IPS-15b (cell line): Measurements from ENCODE around the gene MFAP1.
A peak's percentile ranks its signal among the peaks of the same experiment; 100 is the strongest.

Experiments used
- H3K27me3 ChIP-seq: one replicate; pipeline ENCODE4 v1.6.1; 2013; ENCODE audit warnings: low read length; ENCODE audit not compliant: control insufficient read depth, insufficient read depth
- H3K36me3 ChIP-seq: one replicate; pipeline ENCODE4 v1.6.1; 2013; ENCODE audit warnings: low read length; ENCODE audit not compliant: control insufficient read depth, insufficient read depth
- H3K4me1 ChIP-seq: one replicate; pipeline ENCODE4 v1.6.1; 2013; ENCODE audit warnings: mild to moderate bottlenecking, low read length; ENCODE audit not compliant: control insufficient read depth, insufficient read depth
- H3K4me3 ChIP-seq: one replicate; pipeline ENCODE4 v1.5.1; 2013; ENCODE audit warnings: low read depth, low read length
- H3K9ac ChIP-seq: one replicate; pipeline ENCODE4 v1.6.1; 2013; ENCODE audit warnings: low read depth, mild to moderate bottlenecking, low read length
- H3K9me3 ChIP-seq: one replicate; pipeline ENCODE4 v1.6.1; 2013; ENCODE audit warnings: mild to moderate bottlenecking, low read length; ENCODE audit not compliant: control insufficient read depth, insufficient read depth

Gene MFAP1

GRCh38 chr15:43792761-43793476 lies 31.6 kb downstream of the MFAP1 start:
- Histone ChIP-seq H3K9ac (peak overlapping the region; percentile 98), H3K36me3 (peaks cover 31% of the 10 kb centered on the region), H3K4me3 (peak overlapping the region; percentile 97), H3K4me1 (peaks cover 28% of the 10 kb centered on the region), H3K27me3 (no peaks in the 10 kb centered on the region), H3K9me3 (no peaks in the 10 kb centered on the region)

- peak within 1 kb of the TSS; percentile 97 for H3K4me3 ChIP-seq
- peaks cover 28% of the 10 kb centered on the region for H3K4me1 ChIP-seq
- peaks cover 29% of the 10 kb centered on the region for H3K36me3 ChIP-seq
- no peaks in the 10 kb centered on the region for H3K9me3 ChIP-seq
- H3K9ac ChIP-seq, result peak within 1 kb of the TSS; percentile 98
- H3K27me3 ChIP-seq, result no peaks in the 10 kb centered on the region
These were observed 32.3 kb downstream of the MFAP1 start, which contains the start of gene SERF2 for GRCh38 chr15:43791993-43792760. Gene SERF2 (plus strand): TSS chr15:43792320. CDS start chr15:43792377, 57 bp downstream.

DNA sequence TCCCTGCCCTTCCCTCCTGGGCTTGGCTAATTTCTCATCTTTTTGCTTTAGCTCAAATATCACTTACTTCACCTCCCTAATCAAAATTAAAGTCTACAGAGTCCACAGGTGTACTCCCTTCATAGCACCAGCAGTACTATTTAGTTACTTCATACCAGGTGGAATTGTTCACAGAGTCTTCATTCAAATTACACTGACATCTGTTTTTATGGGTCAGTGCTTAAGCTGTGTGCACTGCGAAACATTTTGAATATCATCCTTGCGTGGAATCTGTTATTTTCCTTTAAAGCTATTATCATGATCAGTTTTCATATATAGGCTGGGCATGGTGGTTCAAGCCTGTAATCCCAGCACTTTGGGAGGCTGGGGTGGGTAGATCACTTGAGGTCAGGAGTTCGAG lies 35.1 kb downstream of the MFAP1 start:
- Histone ChIP-seq H3K27me3 (no peaks in the 10 kb centered on the region), H3K36me3 (peaks cover 15% of the 10 kb centered on the region), H3K9me3 (no peaks in the 10 kb centered on the region), H3K4me3 (no peak overlapping the region), H3K4me1 (peaks cover 8% of the 10 kb centered on the region), H3K9ac (no peak overlapping the region)

DNA sequence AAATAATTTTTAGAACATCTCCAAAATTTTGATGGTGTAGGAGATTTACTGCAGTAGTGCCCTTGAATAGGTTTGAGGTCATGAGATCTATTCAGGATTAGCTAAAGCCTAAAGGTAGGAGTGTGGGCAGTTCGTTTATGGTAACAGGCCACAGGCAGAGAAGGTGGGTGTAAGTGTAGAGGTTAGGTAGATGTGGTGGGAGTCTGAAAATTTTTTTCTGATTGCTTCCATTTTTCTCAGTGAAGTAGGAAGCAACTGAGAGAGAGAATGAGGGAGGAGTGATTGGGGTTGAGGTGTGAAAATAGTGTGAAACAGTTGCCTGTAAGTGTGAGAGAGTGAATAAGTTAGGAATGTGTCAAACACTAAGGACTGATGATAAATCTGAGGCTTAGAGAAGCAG lies 45.5 kb downstream of the MFAP1 start:
- Histone ChIP-seq H3K36me3 (no peaks in the 10 kb centered on the region), H3K4me1 (peaks cover 9% of the 10 kb centered on the region), H3K9ac (no peak overlapping the region), H3K9me3 (no peaks in the 10 kb centered on the region), H3K4me3 (no peak overlapping the region), H3K27me3 (no peaks in the 10 kb centered on the region)

- Histone ChIP-seq H3K36me3 (peaks cover 5% of the 10 kb centered on the region), H3K9ac (peak overlapping the region; percentile 47), H3K27me3 (no peaks in the 10 kb centered on the region), H3K9me3 (no peaks in the 10 kb centered on the region), H3K4me1 (peaks cover 9% of the 10 kb centered on the region), H3K4me3 (peak overlapping the region; percentile 83)
These were observed 47.1 kb downstream of the MFAP1 start for GRCh38 chr15:43777267-43777914.

GRCh38 chr15:43776718-43777266 lies 47.7 kb downstream of the MFAP1 start, which contains the start of gene ELL3:
Gene ELL3 (minus strand): TSS chr15:43776966. CDS start chr15:43776901, 65 bp downstream.
- H3K4me3 ChIP-seq, result peak within 1 kb of the TSS; percentile 83
- H3K9me3 ChIP-seq, result no peaks in the 10 kb centered on the region
- no peaks in the 10 kb centered on the region for H3K27me3 ChIP-seq
- H3K9ac ChIP-seq, result peak within 1 kb of the TSS; percentile 47
- peaks cover 9% of the 10 kb centered on the region for H3K36me3 ChIP-seq
- peaks cover 9% of the 10 kb centered on the region for H3K4me1 ChIP-seq

DNA sequence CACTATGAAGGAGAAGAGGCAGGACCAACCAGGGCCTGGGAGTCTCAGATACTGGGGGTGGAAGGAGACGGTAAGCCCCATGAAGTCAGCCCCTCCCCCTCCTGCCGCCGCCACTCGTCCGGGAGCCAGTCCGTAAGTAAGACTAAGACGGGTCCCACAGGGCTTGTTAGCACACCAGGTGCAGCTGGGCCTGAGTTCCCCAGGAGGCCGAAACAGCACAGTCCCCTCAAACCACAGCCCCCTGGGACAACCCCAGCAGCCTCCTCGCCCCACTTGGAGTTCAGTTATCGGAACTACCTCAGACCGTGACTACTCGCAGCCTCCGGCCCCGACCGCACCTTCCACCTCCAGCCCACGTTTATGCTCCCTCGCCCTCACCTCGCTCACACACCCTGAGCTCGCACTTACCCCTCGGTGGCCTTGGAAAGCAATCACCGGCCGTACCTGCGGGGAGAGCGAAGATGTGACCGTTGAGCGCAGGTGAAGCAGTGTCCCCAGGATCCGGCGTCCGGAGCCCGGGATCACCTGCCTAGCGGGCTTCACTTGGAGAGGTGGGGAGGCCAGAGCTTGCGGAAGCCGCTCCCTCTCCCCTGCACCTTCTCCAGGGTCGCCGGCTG lies 48.3 kb downstream of the MFAP1 start:
- no peak overlapping the region for H3K9ac ChIP-seq
- H3K4me3 ChIP-seq, result peak overlapping the region; percentile 83

DNA sequence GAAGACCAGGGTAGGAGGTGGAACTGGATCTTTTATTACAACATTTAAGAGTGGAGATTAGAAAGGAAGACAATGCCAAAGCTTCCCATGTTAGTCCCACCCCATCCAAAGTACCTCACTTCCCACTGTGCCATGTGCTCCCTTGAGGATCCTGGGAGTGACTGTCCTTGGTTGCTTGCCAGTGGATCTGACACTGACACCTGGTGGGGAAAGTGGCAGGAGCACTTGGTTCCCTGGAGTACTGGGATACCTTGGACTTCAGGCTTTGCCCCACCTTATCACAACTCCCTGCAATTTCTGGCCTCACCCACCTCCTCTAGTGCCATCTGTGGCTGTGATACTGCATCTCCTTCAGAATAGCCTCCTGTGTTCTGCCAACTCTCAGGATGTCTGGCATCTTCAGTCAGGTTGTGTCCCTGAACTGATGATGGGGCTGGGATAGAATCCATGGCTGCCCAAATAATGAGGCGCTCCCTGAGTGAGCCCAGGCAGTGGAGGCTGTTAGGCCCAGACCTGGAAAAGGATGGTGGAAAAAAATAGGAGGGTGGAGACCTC lies 49.0 kb downstream of the MFAP1 start:
- H3K9me3 ChIP-seq, result no peaks in the 10 kb centered on the region
- H3K4me1 ChIP-seq, result peaks cover 9% of the 10 kb centered on the region
- H3K4me3 ChIP-seq, result peak overlapping the region; percentile 83
- H3K36me3 ChIP-seq, result peaks cover 16% of the 10 kb centered on the region
- no peaks in the 10 kb centered on the region for H3K27me3 ChIP-seq
- no peak overlapping the region for H3K9ac ChIP-seq

More for the DNA sequence above, 48.3 kb downstream of the MFAP1 start:
- Histone ChIP-seq H3K4me1 (peaks cover 9% of the 10 kb centered on the region), H3K9me3 (no peaks in the 10 kb centered on the region), H3K36me3 (peaks cover 14% of the 10 kb centered on the region), H3K27me3 (no peaks in the 10 kb centered on the region)

DNA sequence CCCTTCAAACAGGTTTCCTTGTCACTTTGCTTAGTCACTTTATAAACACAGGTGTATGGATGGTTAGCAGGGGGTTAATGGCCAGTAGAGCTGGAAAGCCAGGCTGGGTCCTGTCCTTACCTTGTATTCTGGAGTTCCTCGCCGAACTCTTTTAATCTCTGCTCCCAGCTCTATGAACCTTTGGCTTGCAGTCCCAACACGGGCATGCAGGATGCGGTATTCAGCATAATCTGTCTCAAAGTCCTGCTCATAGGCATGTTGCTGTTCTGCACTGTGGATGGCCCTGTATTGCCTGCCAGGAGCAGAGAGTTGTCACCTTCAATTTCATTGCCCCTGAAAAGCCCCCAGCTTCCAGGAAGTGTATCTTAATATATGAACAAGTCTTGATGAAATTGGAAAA lies 50.4 kb downstream of the MFAP1 start:
- no peak overlapping the region for H3K9ac ChIP-seq
- peaks cover 20% of the 10 kb centered on the region for H3K36me3 ChIP-seq
- H3K4me1 ChIP-seq, result peaks cover 9% of the 10 kb centered on the region

GRCh38 chr15:43772624-43773023 lies 51.9 kb downstream of the MFAP1 start:
- peaks cover 20% of the 10 kb centered on the region for H3K36me3 ChIP-seq
- H3K4me3 ChIP-seq, result no peak overlapping the region
- no peak overlapping the region for H3K9ac ChIP-seq
- H3K27me3 ChIP-seq, result no peaks in the 10 kb centered on the region
- no peaks in the 10 kb centered on the region for H3K9me3 ChIP-seq
- peaks cover 9% of the 10 kb centered on the region for H3K4me1 ChIP-seq

More for the DNA sequence above, 50.4 kb downstream of the MFAP1 start:
- no peak overlapping the region for H3K4me3 ChIP-seq
- no peaks in the 10 kb centered on the region for H3K27me3 ChIP-seq
- H3K9me3 ChIP-seq, result no peaks in the 10 kb centered on the region

DNA sequence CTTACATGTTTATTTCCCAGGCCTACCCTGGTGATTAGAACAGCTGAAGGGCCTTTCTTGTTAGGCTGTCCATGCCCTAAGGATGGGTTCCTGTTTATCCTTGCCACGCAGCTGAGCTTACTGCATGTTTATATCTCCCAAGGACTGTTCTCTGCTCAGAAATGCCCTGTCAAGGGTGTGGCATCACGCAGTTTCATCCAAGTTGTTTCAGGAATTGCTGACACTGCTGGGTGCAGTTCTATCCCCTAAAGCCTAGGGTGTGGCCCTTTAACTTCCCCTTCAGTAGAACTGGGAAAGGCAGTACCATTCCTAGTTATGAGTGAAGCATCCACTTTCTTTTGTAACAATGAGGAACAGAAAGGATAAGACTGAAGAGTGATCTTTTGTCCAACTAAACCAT lies 52.7 kb downstream of the MFAP1 start:
- peaks cover 9% of the 10 kb centered on the region for H3K4me1 ChIP-seq
- peaks cover 26% of the 10 kb centered on the region for H3K36me3 ChIP-seq

More for the DNA sequence above, 52.7 kb downstream of the MFAP1 start:
- no peak overlapping the region for H3K9ac ChIP-seq
- H3K27me3 ChIP-seq, result no peaks in the 10 kb centered on the region
- no peaks in the 10 kb centered on the region for H3K9me3 ChIP-seq
- no peak overlapping the region for H3K4me3 ChIP-seq
